Caco-2 (cell line): ENCODE data around the gene PDGFA. TPM values are rescaled to one million over a fixed set of nuclear protein-coding genes. Genes with fewer than 3 reads are reported as not detected.

Experiments used
- BruUV-seq: library from RNA; stranded (reverse); fragments of 400-500 nt; replicated peaks from 2 replicates; lab custom pipeline; 2021; lab: Mats Ljungman, UMichigan
- CTCF ChIA-PET: fragments of 300-600 bp; sonication (Branson Sonifier 250); formaldehyde crosslinking; loops from one replicate; lab custom pipeline; 2022; ENCODE audit warnings: antibody characterized with exemption; lab: Charles Lee
- POLR2A ChIA-PET: fragments of 300-600 bp; sonication (Branson Sonifier 250); formaldehyde crosslinking; loops from one replicate; lab custom pipeline; 2022; ENCODE audit warnings: antibody characterized with exemption; lab: Charles Lee
- DNase-seq, 2 experiments: peaks; one replicate each; pipeline versions ENCODE4 v3.0.0 to v3.0.0-alpha.2; 2020 to 2022
- H3K27me3 ChIP-seq: replicated peaks from 2 replicates; pipeline ENCODE4 v1.6.0; 2011; ENCODE audit warnings: low read length; ENCODE audit not compliant: control insufficient read depth, insufficient read depth
- H3K36me3 ChIP-seq: 2 replicates; pipeline ENCODE4 v1.5.1; 2011; ENCODE audit warnings: low read length; ENCODE audit not compliant: control insufficient read depth, insufficient read depth
- H3K4me1 ChIP-seq: fragments of 250-450 bp; sonication (Bioruptor Pico); 2 replicates; pipeline ENCODE4 v1.5.1; 2020; ENCODE audit warnings: mild to moderate bottlenecking
- H3K4me3 ChIP-seq: 2 replicates; pipeline ENCODE4 v1.5.1; 2011; ENCODE audit warnings: low read depth, mild to moderate bottlenecking, control low read depth, low read length
- H3K9me3 ChIP-seq: fragments of 250-450 bp; sonication (Bioruptor Pico); 2 replicates; pipeline ENCODE4 v1.5.1; 2020; ENCODE audit warnings: mild to moderate bottlenecking, moderate library complexity
- H3K27ac Mint-ChIP-seq: one replicate; pipeline ENCODE4 v1.8.0; 2022; ENCODE audit warnings: mixed read lengths; ENCODE audit not compliant: unreplicated experiment
- H3K27me3 Mint-ChIP-seq: one replicate; pipeline ENCODE4 v1.8.0; 2022; ENCODE audit warnings: mixed read lengths; ENCODE audit not compliant: insufficient read depth, unreplicated experiment
- H3K36me3 Mint-ChIP-seq: one replicate; pipeline ENCODE4 v1.8.0; 2022; ENCODE audit warnings: mild to moderate bottlenecking, mixed read lengths; ENCODE audit not compliant: insufficient read depth, unreplicated experiment
- H3K4me1 Mint-ChIP-seq: one replicate; pipeline ENCODE4 v1.8.0; 2022; ENCODE audit warnings: low read depth, mixed read lengths; ENCODE audit not compliant: unreplicated experiment
- H3K4me3 Mint-ChIP-seq: one replicate; pipeline ENCODE4 v1.8.0; 2022; ENCODE audit warnings: mild to moderate bottlenecking, moderate library complexity, mixed read lengths; ENCODE audit not compliant: unreplicated experiment
- H3K9me3 Mint-ChIP-seq: one replicate; pipeline ENCODE4 v1.8.0; 2022; ENCODE audit warnings: mixed read lengths; ENCODE audit not compliant: unreplicated experiment
- intact Hi-C: fragments of 100-400 bp; cut with micrococcal nuclease; formaldehyde crosslinking; loops from one replicate; pipeline ENCODE4 v1.10.0; 2022; ENCODE audit not compliant: unreplicated experiment
- total RNA-seq: library from RNA; stranded (reverse); gene quantifications from 2 replicates; pipeline ENCODE4 v1.2.3, GENCODE V29; 2022
- TF ChIP-seq, protein P1 (sequence below), 2 experiments: fragments of 200-600 bp in 1 of 2; IDR thresholded peaks; 1 replicate in 1 of 2; 2 replicates in 1 of 2; pipeline versions ENCODE4 v1.5.1 to v1.8.0; 2011 to 2022; ENCODE audit warnings: antibody characterized with exemption in 1 of 2, control low read depth in 1 of 2, inconsistent platforms in 1 of 2, low read depth in 1 of 2, low read length in 1 of 2, mild to moderate bottlenecking in 1 of 2, moderate library complexity in 1 of 2; ENCODE audit not compliant: insufficient read depth in 1 of 2, severe bottlenecking in 1 of 2, unreplicated experiment in 1 of 2

The PDGFA gene
- total RNA-seq, 1 experiment from 2014 or later = 78.5 TPM

DNA sequence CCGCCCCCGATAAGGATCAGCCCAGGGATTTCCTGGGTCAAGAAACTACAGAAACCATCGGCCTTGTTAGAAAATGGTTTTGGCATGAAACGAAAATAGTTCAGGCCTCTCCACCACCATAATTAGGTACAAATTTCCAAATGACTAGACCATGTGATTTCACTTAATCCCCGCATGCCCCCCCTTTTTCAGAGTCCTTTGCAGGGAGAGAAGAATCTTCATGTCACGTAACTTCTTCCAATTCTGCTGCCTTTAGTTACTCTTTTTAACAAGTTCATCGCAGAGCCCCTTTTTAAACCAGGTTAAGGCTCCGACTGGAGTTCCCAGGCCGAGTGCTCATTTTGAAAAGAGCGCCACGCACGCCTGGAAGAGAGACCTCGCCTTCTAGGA, 3.4 kb downstream of the PDGFA start:
- no TSS peak for BruUV-seq
- Mint-ChIP-seq H3K4me1 (peaks cover 6% of the 10 kb centered on the region), H3K4me3 (peak overlapping the region; percentile 89), H3K9me3 (no peaks in the 10 kb centered on the region), H3K27ac (peak overlapping the region; percentile 66), H3K27me3 (no peaks in the 10 kb centered on the region), H3K36me3 (peaks cover 43% of the 10 kb centered on the region)
- Histone ChIP-seq H3K36me3 (no peaks in the 10 kb centered on the region; the same call in 1 of the 2 replicates), H3K9me3 (no peaks in the 10 kb centered on the region), H3K27me3 (no peaks in the 10 kb centered on the region; the same call in 1 of the 2 replicates), H3K4me3 (peak overlapping the region; percentile 98), H3K4me1 (peaks cover 30% of the 10 kb centered on the region)
- intact Hi-C loops = loop anchor here (2.0 to 5.0 kb wide), 3 partner anchors 13 to 144 kb away; no protein-coding TSS in a partner anchor
- POLR2A ChIA-PET = interaction anchor here (1.6 kb wide), 1 partner anchor 13 kb away, joined by 6 read pairs; no protein-coding TSS in a partner anchor
- DNase-seq = no peak
- CTCF ChIA-PET = no interaction called here
- TF ChIP-seq, protein P1, sequence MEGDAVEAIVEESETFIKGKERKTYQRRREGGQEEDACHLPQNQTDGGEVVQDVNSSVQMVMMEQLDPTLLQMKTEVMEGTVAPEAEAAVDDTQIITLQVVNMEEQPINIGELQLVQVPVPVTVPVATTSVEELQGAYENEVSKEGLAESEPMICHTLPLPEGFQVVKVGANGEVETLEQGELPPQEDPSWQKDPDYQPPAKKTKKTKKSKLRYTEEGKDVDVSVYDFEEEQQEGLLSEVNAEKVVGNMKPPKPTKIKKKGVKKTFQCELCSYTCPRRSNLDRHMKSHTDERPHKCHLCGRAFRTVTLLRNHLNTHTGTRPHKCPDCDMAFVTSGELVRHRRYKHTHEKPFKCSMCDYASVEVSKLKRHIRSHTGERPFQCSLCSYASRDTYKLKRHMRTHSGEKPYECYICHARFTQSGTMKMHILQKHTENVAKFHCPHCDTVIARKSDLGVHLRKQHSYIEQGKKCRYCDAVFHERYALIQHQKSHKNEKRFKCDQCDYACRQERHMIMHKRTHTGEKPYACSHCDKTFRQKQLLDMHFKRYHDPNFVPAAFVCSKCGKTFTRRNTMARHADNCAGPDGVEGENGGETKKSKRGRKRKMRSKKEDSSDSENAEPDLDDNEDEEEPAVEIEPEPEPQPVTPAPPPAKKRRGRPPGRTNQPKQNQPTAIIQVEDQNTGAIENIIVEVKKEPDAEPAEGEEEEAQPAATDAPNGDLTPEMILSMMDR (IDR thresholded peaks at IDR 0.05; ENCODE audit: insufficient read depth in 1 of 2, low read depth in 1 of 2, low read length in 1 of 2, severe bottlenecking in 1 of 2, unreplicated experiment in 1 of 2) = no peak

DNA sequence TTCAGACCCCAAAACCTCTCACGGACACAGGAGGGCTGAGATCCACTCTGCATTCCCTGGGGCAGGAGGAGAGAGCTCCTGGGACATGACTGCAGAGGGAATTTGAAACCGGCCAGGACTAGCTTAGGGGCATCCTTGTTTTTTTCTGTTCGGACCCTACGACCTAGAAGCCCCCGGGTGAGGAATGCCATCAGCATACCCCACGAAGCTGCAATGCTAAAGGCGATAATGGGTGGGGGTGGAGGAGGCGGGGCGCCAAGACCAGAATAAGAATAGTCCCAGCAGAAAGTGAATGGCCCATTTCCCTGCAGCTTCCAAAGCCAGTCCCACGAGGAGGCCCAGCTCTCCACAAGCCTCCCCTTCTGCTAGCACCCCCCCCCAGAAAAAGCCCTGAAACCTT, 4.0 kb downstream of the PDGFA start:
- Mint-ChIP-seq H3K4me1 (peaks cover 6% of the 10 kb centered on the region), H3K27me3 (no peaks in the 10 kb centered on the region), H3K4me3 (no peak overlapping the region), H3K27ac (peak overlapping the region; percentile 66), H3K36me3 (peaks cover 44% of the 10 kb centered on the region), H3K9me3 (no peaks in the 10 kb centered on the region)
- no peaks in the 10 kb centered on the region for H3K9me3 ChIP-seq
- peaks cover 24% of the 10 kb centered on the region for H3K4me1 ChIP-seq
- intact Hi-C loops = loop anchor here (2.0 to 5.0 kb wide), 3 partner anchors 13 to 143 kb away; no protein-coding TSS in a partner anchor
- CTCF ChIA-PET = interaction anchor here (0.5 kb wide), 1 partner anchor 1726 kb away, joined by 3 read pairs; the partner anchor contains the start of genes MRM2 and NUDT1
- no peak overlapping the region for H3K4me3 ChIP-seq
- H3K27me3 ChIP-seq = no peaks in the 10 kb centered on the region; the same call in 1 of the 2 replicates
- POLR2A ChIA-PET = no interaction called here
- BruUV-seq = TSS peak; percentile 16
- TF ChIP-seq, protein P1 (IDR thresholded peaks at IDR 0.05; ENCODE audit: insufficient read depth in 1 of 2, low read depth in 1 of 2, low read length in 1 of 2, severe bottlenecking in 1 of 2, unreplicated experiment in 1 of 2) = no peak
- DNase-seq = no peak
- H3K36me3 ChIP-seq = no peaks in the 10 kb centered on the region; the same call in 1 of the 2 replicates

DNA sequence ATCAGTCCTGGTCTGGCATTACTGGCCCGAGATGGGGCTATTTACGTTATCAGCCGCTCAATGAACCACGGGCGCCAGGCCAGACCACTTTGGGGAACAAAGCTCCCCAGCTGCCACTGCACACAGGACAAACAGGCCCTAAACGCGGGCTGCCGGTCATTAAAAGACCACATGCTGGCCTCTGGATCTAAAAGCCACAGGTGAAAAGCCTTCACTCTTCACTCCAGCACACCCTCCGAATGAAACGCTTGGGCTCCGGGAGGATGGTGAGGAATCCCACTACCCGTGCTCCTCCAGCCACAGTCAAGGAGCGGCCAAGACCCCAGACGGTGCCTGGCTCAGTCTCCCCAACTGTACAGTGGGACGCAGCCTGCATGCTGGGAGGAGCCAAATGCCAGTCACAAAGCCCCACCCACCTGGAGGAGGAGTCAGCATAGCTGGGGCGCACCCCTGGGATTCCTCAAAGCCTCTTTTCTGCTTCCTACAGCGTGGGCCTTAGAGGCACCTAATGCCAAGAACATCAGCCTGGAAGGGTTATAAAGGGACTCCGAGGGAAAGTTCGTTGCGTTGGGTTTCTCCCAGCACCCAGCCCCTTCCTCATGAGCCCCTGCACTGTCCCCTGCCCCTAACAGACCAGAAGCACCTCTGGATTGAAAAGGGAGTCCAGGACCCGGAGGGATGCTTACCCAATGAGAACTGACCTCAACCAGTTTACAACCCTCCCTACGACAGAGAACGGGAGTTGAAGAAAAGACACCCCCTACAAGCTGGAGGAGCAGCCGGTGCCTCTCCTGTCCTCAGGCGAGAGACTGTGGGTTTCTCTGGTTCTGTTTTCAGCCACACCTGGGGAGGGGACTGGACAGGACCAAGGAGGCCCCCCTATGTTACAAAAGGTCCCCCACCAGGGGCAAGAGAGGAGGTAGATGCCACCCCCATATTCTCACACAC, 4.7 kb downstream of the PDGFA start:
- CTCF ChIA-PET = interaction anchor here (0.5 kb wide), 2 partner anchors 9 to 1727 kb away, joined by 3 to 4 read pairs; partner anchors contain the start of genes MRM2 and NUDT1
- no peak for DNase-seq
- no peaks in the 10 kb centered on the region for H3K9me3 ChIP-seq
- TF ChIP-seq, protein P1 (IDR thresholded peaks at IDR 0.05; ENCODE audit: insufficient read depth in 1 of 2, low read depth in 1 of 2, low read length in 1 of 2, severe bottlenecking in 1 of 2, unreplicated experiment in 1 of 2) = no peak
- intact Hi-C loops = loop anchor here (5.0 kb wide), 2 partner anchors 78 to 143 kb away; no protein-coding TSS in a partner anchor
- H3K36me3 ChIP-seq = no peaks in the 10 kb centered on the region; the same call in 1 of the 2 replicates
- Mint-ChIP-seq H3K36me3 (peaks cover 47% of the 10 kb centered on the region), H3K9me3 (no peaks in the 10 kb centered on the region), H3K27me3 (no peaks in the 10 kb centered on the region), H3K4me3 (no peak overlapping the region), H3K27ac (peak overlapping the region; percentile 66), H3K4me1 (peaks cover 6% of the 10 kb centered on the region)
- BruUV-seq = no TSS peak
- POLR2A ChIA-PET = interaction anchor here (0.6 kb wide), 1 partner anchor 461 kb away, joined by 5 read pairs; no protein-coding TSS in a partner anchor
- H3K4me3 ChIP-seq = no peak overlapping the region
- H3K27me3 ChIP-seq = no peaks in the 10 kb centered on the region
- H3K4me1 ChIP-seq = peaks cover 18% of the 10 kb centered on the region; the same call in 1 of the 2 replicates
